ENCODE measurements around the gene HS3ST3A1.

HS3ST3A1 gene

GRCh38 chr17:13631529-13631928 is 29.8 kb upstream of the HS3ST3A1 start:
- no peaks in the 10 kb centered on the region for H3F3A ChIP-seq (ENCODE audit: insufficient read depth, low read length)
- no peaks in the 10 kb centered on the region for H3K36me3 ChIP-seq (ENCODE audit: insufficient read depth, low read length)
- no peaks in the 10 kb centered on the region for H3K4me1 ChIP-seq (ENCODE audit: insufficient read depth, low read length, severe bottlenecking)
- H3K9me2 ChIP-seq (ENCODE audit: low read depth, low read length), result no peaks in the 10 kb centered on the region
- no peak overlapping the region for H3K4me3 ChIP-seq (ENCODE audit: low read depth, low read length, poor library complexity, severe bottlenecking)
- no peaks in the 10 kb centered on the region for H4K20me1 ChIP-seq (ENCODE audit: insufficient read depth, low read length)
- no peak overlapping the region for H3K27ac ChIP-seq (ENCODE audit: low read depth, low read length, poor library complexity, severe bottlenecking)
- no peaks in the 10 kb centered on the region for H3K27me3 ChIP-seq (ENCODE audit: insufficient read depth, low read length)
- no peaks in the 10 kb centered on the region for H3K79me2 ChIP-seq (ENCODE audit: insufficient read depth, low read length)
- no peak overlapping the region for H3K4me2 ChIP-seq (ENCODE audit: low read length)
- TF ChIP-seq EZH2 (IDR thresholded peaks at IDR 0.05; ENCODE audit: borderline replicate concordance, low read length) (no peak), CTCF (IDR thresholded peaks at IDR 0.05; ENCODE audit: low read length) (no peak)
- no peaks in the 10 kb centered on the region for H3K9me3 ChIP-seq (ENCODE audit: low read length)
- no peak overlapping the region for H2AFZ ChIP-seq (ENCODE audit: low read length)
- no peak overlapping the region for H3K9ac ChIP-seq (ENCODE audit: low read length)

- Histone ChIP-seq H3K79me2 (ENCODE audit: insufficient read depth, low read length) (no peaks in the 10 kb centered on the region), H3K9ac (ENCODE audit: low read length) (no peak overlapping the region), H3K27ac (ENCODE audit: low read depth, low read length, poor library complexity, severe bottlenecking) (no peak overlapping the region), H3K9me2 (ENCODE audit: low read depth, low read length) (no peaks in the 10 kb centered on the region), H2AFZ (ENCODE audit: low read length) (no peak overlapping the region), H3K36me3 (ENCODE audit: insufficient read depth, low read length) (no peaks in the 10 kb centered on the region), H4K20me1 (ENCODE audit: insufficient read depth, low read length) (no peaks in the 10 kb centered on the region), H3F3A (ENCODE audit: insufficient read depth, low read length) (no peaks in the 10 kb centered on the region), H3K4me2 (ENCODE audit: low read length) (no peak overlapping the region), H3K9me3 (ENCODE audit: low read length) (no peaks in the 10 kb centered on the region), H3K4me1 (ENCODE audit: insufficient read depth, low read length, severe bottlenecking) (no peaks in the 10 kb centered on the region), H3K27me3 (ENCODE audit: insufficient read depth, low read length) (no peaks in the 10 kb centered on the region), H3K4me3 (ENCODE audit: low read depth, low read length, poor library complexity, severe bottlenecking) (no peak overlapping the region)
- TF ChIP-seq EZH2 (IDR thresholded peaks at IDR 0.05; ENCODE audit: borderline replicate concordance, low read length) (no peak), CTCF (IDR thresholded peaks at IDR 0.05; ENCODE audit: low read length) (no peak)
Measured at GRCh38 chr17:13626703-13627102, 25.0 kb upstream of the HS3ST3A1 start.

GRCh38 chr17:13619462-13619861 is 17.7 kb upstream of the HS3ST3A1 start:
- no peaks in the 10 kb centered on the region for H3K79me2 ChIP-seq (ENCODE audit: insufficient read depth, low read length)
- H3K4me1 ChIP-seq (ENCODE audit: insufficient read depth, low read length, severe bottlenecking), result no peaks in the 10 kb centered on the region
- no peaks in the 10 kb centered on the region for H3K36me3 ChIP-seq (ENCODE audit: insufficient read depth, low read length)
- no peak overlapping the region for H3K4me3 ChIP-seq (ENCODE audit: low read depth, low read length, poor library complexity, severe bottlenecking)
- no peaks in the 10 kb centered on the region for H3K9me3 ChIP-seq (ENCODE audit: low read length)
- H2AFZ ChIP-seq (ENCODE audit: low read length), result no peak overlapping the region
- TF ChIP-seq CTCF (IDR thresholded peaks at IDR 0.05; ENCODE audit: low read length) (peak; percentile 17; the same call in 1 of the 2 replicates), EZH2 (IDR thresholded peaks at IDR 0.05; ENCODE audit: borderline replicate concordance, low read length) (no peak)
- no peaks in the 10 kb centered on the region for H3F3A ChIP-seq (ENCODE audit: insufficient read depth, low read length)
- no peak overlapping the region for H3K27ac ChIP-seq (ENCODE audit: low read depth, low read length, poor library complexity, severe bottlenecking)
- no peak overlapping the region for H3K9ac ChIP-seq (ENCODE audit: low read length)
- no peaks in the 10 kb centered on the region for H4K20me1 ChIP-seq (ENCODE audit: insufficient read depth, low read length)
- no peak overlapping the region for H3K4me2 ChIP-seq (ENCODE audit: low read length)
- H3K9me2 ChIP-seq (ENCODE audit: low read depth, low read length), result no peaks in the 10 kb centered on the region
- H3K27me3 ChIP-seq (ENCODE audit: insufficient read depth, low read length), result no peaks in the 10 kb centered on the region
